AML-193 (cell line): Measurements from ENCODE around the gene PCBP4.
A peak's percentile ranks its signal among the peaks of the same experiment; 100 is the strongest.

ENCODE experiments used
- DNase-seq, 2 experiments: peaks; one replicate each; lab custom pipeline; 2025; lab: John Stamatoyannopoulos, UW

Gene PCBP4

DNA sequence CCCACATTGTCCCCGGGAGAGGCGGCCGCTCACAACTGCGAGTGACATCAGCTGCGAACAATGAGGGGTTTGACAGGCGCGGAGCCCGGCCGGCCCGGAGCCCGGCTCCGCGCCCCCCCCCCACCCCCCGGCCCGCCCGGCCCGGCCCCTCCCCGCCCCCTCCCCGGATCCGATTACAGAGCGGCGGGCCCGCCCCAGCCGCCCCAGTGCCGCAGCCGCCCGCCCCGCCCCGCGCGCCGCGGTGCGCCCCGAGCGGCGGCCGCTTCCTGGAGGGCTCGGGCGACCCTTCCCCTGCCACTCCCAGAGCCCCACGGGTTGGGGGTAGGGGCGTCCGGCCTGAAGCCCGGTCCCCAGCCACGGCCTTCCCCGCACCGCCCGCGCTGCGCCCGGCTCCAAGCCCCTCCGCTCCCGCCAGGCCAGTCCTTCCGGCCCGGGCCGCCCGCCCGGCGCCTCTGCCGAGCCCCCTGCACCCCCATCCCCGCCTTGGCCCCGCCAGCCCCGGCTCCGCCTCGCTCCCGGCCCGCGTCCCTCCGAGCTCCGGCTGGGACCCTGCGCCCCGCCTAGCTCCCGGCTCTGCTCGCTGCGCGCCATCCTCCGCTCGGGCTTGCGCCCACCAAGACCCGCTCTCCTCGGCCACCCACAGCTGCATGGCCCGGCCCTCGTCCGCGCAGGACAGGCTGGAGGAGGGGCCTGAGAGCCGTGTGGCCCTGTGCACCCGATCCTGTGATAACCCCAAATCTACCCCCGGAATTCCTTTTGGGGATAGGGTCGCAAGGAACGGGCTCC lies at the start of gene PCBP4:
TSS of gene PCBP4 (minus strand) at position 71 of the 786 bp plus-strand sequence. CDS start 6,214 bp downstream, outside the sequence.
- no peak for DNase-seq

DNA sequence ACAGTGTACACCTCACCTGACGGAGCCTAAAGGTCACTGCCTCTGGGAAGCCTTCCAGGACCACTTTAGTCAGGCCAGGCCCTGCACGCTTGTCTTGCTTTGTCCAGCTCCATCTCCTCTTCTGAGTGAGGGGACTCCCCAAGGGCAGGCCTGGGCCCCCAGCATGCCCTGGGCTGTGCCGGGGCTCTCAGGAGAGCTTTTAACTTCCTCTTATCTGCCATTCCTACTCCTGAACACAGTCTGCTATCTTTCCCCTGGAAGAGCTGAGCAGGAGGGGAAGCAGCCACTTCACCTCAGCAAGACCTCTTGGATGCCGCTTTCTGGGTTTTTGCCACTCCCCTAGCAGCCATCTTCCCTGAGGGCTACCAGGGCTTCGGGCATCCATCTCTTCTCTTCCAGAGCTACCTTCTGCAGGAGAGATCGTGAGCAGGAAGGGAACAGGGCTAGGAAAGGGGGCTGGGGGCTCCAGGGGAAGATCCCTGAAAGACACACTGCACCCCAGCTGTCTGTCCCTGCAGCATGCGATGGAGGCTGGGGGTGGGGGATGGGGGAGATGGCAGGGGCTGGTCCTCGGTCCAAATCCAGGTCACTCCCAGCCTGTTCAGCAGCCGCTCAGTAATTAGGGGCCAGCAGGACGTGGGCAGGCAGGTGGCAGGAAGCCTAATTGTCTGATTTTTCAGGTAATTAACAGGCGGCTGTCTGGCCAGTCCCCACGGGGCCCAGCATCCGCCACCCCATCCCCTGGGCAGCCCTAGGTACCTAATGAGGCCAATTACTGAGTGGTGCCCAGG lies 48.4 kb upstream of the PCBP4 start:
- no peak for DNase-seq

- DNase-seq = no peak
Observed at GRCh38 chr3:52014613-52015012, 47.4 kb upstream of the PCBP4 start.

DNA sequence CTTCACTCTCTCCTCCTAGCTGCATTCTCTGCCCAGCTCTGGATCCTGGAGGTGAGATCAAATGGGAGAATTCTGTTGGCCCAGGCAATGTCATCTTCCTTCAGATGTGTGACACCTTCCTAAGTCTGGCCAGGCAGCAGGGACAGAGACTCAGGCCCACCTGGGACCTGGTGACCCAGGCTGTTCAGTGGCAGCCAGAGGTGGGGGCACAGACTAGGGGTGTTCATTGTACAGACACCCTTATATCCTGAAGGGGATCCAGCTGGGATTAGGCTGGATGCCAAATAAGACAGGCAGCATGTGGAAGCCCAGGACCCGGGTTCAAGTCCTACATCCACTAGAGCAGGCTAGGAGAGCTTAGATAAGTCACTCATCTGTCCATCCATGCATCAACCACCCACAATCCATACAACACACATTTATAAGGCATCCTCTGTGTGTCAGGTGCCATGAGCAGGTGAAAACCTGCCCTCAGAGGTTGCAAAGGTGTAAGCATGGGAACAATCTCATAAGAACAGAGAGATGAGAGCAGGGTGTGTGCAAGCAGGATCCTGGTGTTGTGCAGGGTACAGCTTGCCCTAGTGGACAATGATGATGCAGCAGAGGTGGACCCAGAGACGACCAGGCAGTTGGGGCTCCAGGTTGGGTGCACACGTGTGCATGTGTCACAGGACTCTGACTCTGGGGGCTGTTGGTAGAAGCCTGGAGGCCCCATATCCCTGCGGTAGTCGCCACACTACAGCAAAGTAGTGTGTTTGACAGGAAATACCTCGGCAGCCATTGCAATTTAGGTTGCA lies 46.7 kb upstream of the PCBP4 start:
- no peak for DNase-seq

DNA sequence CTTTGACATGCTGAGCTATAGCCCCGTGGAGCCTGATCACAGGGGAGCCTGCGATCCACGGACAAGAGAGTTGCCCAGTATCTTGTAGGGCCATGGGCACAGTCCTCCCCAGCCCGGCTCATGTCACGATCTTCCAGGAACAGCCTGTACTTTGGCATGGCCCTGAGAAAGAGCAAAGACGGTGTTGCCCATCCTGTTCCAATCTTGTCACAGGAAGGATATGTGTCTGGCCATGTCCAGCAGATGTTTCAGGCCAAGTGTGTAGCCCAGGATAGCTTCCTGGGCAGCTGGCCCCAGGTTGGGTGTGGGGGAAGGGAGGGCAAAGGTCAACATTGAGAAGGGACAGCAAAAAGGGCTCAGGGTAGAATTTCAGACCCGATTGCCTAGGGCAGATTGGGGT lies 45.4 kb upstream of the PCBP4 start:
- DNase-seq = no peak

DNA sequence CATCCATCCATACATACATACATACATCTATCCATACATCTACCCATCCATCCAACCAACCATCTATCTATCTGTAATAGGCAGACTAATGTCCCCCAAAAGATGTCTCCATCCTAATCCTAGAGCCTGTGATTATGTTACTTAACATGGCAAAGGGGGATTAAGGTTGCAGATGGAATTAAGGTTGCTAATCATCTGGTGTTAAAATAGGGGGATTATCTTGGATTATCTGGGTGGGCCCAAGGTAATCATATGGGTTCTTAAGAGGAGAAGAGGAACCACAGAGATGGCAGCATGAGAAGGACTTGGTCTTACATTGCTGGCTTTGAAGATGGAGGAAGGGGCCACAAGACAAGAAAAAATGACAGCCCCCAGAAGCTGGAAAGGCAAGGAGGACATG lies 43.2 kb upstream of the PCBP4 start:
- no peak for DNase-seq

GRCh38 chr3:52007291-52007690 lies 40.0 kb upstream of the PCBP4 start:
- no peak for DNase-seq

DNA sequence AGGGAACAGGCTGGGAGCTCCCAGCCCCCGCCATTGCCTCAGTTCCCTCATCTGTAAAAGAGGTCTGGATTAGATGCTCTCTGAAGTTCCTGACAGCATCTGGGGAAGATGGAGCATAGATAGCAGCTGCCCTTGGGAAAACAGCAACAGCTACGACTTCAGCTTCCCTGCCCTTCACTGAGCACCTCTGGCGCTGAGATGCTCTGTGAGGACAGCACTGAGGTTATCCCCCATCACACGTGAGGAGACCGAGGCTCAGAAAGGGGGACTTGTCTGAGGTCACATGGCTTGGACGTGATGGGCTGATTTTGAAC lies 39.5 kb upstream of the PCBP4 start:
- no peak for DNase-seq

GRCh38 chr3:52006017-52006819 lies 39.0 kb upstream of the PCBP4 start:
- peak in 1 of 2 experiments; percentile 22 for DNase-seq

- no peak for DNase-seq
Observed at GRCh38 chr3:52005571-52005986, 38.3 kb upstream of the PCBP4 start.

DNA sequence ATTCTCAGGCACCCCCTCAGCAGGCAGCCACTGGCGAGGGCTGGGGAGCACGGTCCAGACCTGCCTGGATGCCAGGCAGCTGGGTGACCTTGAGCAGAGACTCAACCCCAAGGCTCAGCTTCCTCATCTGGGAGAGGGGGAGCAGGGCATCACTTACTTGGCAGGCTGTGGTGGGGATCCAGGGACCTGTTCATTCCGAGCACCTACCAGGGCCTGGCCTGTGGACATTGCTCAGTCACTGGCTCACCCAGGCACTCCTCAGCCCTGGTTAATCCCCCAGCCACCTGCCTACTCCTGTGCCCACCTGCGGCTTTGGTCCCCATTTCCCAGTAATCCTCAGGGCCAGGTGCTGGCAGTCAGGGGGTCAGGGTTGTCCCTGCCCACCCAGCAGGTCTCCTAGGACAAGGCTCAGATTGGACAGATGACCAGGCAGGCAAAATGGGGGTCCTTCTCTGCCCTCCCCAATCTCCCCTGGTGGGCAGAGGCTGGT lies 37.7 kb upstream of the PCBP4 start:
- no peak for DNase-seq

DNA sequence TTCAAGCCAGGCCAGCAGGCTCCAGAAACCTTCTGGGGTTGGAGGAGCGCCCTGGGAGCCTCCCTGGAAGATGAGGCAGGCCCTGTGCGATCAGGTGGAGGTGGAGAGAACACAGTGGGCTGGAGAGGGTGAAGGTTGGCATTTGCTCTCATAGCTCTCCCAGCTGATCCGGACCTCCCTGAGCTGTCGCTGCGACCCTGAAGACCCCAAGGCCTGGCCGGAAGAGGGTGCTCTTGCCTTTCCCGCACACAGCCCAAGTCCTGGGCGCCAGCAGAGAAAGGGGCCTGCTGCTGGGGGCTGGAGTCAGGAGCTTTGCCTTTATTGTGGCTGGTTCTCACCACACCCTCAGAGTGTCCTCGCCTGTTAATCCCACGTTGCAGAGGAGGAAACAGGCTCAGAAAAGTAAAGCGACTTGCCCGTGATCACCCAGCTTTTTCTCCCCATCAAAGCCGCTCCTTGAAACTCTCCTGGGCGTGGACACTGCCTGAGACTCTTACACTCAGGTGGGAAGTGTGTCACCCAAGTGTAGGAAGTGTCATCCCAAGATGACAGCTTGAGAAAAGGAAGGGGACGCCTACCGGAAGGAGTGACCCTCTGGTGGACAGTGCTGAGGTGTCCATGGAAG lies 37.0 kb upstream of the PCBP4 start:
- no peak for DNase-seq

DNA sequence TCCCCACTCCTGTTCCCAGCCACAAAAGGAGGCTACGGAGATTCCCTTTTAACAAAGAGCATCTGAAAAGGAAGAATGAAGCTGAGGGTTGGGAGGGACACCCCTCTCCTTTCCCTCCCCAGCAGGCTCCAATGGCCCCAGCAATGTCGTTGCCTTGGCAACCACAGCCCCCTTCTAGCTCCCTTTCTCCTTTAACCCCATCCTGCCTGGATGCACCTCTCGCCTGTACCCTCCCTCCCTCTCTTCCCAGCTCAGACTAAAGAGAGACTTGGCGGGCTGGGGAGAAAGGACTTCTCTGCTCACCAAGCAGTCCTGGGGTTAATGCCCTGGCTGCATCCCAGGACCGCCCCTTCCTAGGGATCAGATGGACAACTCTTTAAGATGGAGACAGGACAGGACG lies 35.5 kb upstream of the PCBP4 start:
- no peak for DNase-seq

- peak; percentile 54 to 80 for DNase-seq
Observed at GRCh38 chr3:52001443-52001974, 34.3 kb upstream of the PCBP4 start.

GRCh38 chr3:51999846-52000245 lies 32.6 kb upstream of the PCBP4 start:
- DNase-seq = no peak

DNA sequence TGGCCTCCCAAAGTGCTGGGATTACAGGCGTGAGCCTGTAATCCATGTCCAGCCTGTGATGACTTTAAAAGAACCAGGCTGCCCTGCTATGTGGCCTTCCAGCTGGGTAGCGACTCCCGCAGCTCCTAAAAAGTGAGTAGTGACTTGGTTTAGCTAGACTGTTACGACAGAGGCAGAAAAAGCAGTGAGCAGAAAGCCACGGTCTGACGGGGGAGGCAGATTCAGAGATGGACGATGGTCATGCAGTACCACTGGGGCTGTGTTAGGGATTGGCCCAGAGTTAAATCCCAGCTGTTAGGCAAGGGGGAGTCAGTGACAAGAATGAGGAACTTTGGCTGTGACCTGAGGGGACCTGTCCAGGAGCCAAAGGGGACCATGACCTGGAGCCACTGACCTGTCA lies 31.5 kb upstream of the PCBP4 start:
- DNase-seq = peak in 1 of 2 experiments; percentile 22

- no peak for DNase-seq
Observed at GRCh38 chr3:51997935-51998596, 30.8 kb upstream of the PCBP4 start.

GRCh38 chr3:51997172-51997571 lies 29.9 kb upstream of the PCBP4 start:
- DNase-seq = no peak

GRCh38 chr3:51995346-51996163 lies 28.3 kb upstream of the PCBP4 start, which contains the start of gene RPL29:
TSS of gene RPL29 (minus strand) at chr3:51995895. CDS start at chr3:51995461, 434 bp downstream.
- DNase-seq = peak; percentile 98 to 99
